Bronchial epithelial cell (primary cell): ENCODE results near the gene S1PR3. TPM values are rescaled to one million over a fixed set of nuclear protein-coding genes. Genes with fewer than 3 reads are reported as not detected.

Experiments
- DNase-seq: peaks from one replicate; pipeline ENCODE4 v3.0.0-alpha.2; 2010; ENCODE audit warnings: low read depth
- FAIRE-seq: peaks from 2 replicates; lab custom pipeline; 2011; peaks lifted over from hg19 to GRCh38; lab: Jason Lieb, UNC
- H3K27me3 ChIP-seq: 2 replicates; pipeline ENCODE4 v1.5.1; 2011; ENCODE audit warnings: low read length; ENCODE audit not compliant: control insufficient read depth, insufficient read depth
- H3K36me3 ChIP-seq: 2 replicates; pipeline ENCODE4 v1.5.1; 2011; ENCODE audit warnings: low read length; ENCODE audit not compliant: control insufficient read depth, insufficient read depth
- H3K4me3 ChIP-seq: 2 replicates; pipeline ENCODE4 v1.5.1; 2011; ENCODE audit warnings: mild to moderate bottlenecking, low read depth, low read length, control low read depth
- CTCF ChIP-seq: IDR thresholded peaks from 2 replicates; pipeline ENCODE4 v1.5.1; 2011; ENCODE audit warnings: mild to moderate bottlenecking, moderate library complexity, low read length, control low read depth, inconsistent platforms; ENCODE audit not compliant: insufficient read depth, severe bottlenecking
- total RNA-seq: library from RNA; depleted of rRNA; stranded (reverse); fragments of >200 nt; gene quantifications from 2 replicates; pipeline ENCODE4 v1.2.1, GENCODE V29; 2014

Gene S1PR3
- total RNA-seq, 1 donor from 2014 or later = 0.79 TPM

GRCh38 chr9:88971131-88971960, 19.9 kb upstream of the S1PR3 start:
- H3K27me3 ChIP-seq = no peaks in the 10 kb centered on the region
- no peaks in the 10 kb centered on the region for H3K36me3 ChIP-seq
- TF ChIP-seq CTCF = no peak
- no peak for DNase-seq
- no peak for FAIRE-seq
- no peak overlapping the region for H3K4me3 ChIP-seq

GRCh38 chr9:88972401-88972800, 18.9 kb upstream of the S1PR3 start:
- DNase-seq (no peak), FAIRE-seq (no peak)
- Histone ChIP-seq H3K27me3 (no peaks in the 10 kb centered on the region), H3K4me3 (no peak overlapping the region), H3K36me3 (no peaks in the 10 kb centered on the region)
- no peak for TF ChIP-seq CTCF

GRCh38 chr9:88973281-88974045, 17.8 kb upstream of the S1PR3 start:
- FAIRE-seq = peak; percentile 99
- Histone ChIP-seq H3K4me3 (no peak overlapping the region), H3K36me3 (no peaks in the 10 kb centered on the region), H3K27me3 (no peaks in the 10 kb centered on the region)
- TF ChIP-seq CTCF = no peak
- no peak for DNase-seq

GRCh38 chr9:88974641-88975040, 16.6 kb upstream of the S1PR3 start:
- Histone ChIP-seq H3K36me3 (no peaks in the 10 kb centered on the region), H3K27me3 (no peaks in the 10 kb centered on the region), H3K4me3 (no peak overlapping the region)
- DNase-seq (no peak), FAIRE-seq (no peak)
- no peak for TF ChIP-seq CTCF

GRCh38 chr9:88975966-88976889, 15.0 kb upstream of the S1PR3 start:
- no peak for TF ChIP-seq CTCF
- FAIRE-seq (no peak), DNase-seq (no peak)
- Histone ChIP-seq H3K36me3 (no peaks in the 10 kb centered on the region), H3K27me3 (no peaks in the 10 kb centered on the region), H3K4me3 (no peak overlapping the region)
